ENCODE data around the gene RAPGEF1.

GRCh38 chr9:131682261-131682660 is 57.6 kb downstream of the RAPGEF1 start:
- no peak for TF ChIP-seq POLR2AphosphoS5 (IDR thresholded peaks at IDR 0.05)
- TF ChIP-seq POLR2A (IDR thresholded peaks at IDR 0.05): no peak
